CD4-positive, CD25-positive, alpha-beta regulatory T cell (primary cell): Measurements from ENCODE around the gene CAVIN2. TPM values are rescaled to one million over a fixed set of nuclear protein-coding genes. Genes with fewer than 3 reads are reported as not detected.

Experiments
- ATAC-seq, 2 donors: fragments of 150-1000 bp; cut with Tn5 transposase; one replicate each; pipeline ENCODE4 v1.10.0; 2021; ENCODE audit warnings: low read depth in 2 of 2, moderate number of reproducible peaks in 2 of 2, moderate library complexity in 1 of 2
- DNase-seq, 3 donors: peaks; one replicate each; pipeline versions ENCODE4 v3.0.0 to v3.0.0-alpha.2; 2012 to 2022; ENCODE audit warnings: mixed read lengths in 1 of 3
- H3K27ac ChIP-seq: one replicate; pipeline ENCODE4 v1.7.0; 2013; ENCODE audit warnings: mild to moderate bottlenecking, low read length; ENCODE audit not compliant: insufficient read depth, poor library complexity, severe bottlenecking
- H3K27me3 ChIP-seq: one replicate; pipeline ENCODE4 v1.7.0; 2013; ENCODE audit warnings: low read length; ENCODE audit not compliant: control insufficient read depth, insufficient read depth
- H3K36me3 ChIP-seq: one replicate; pipeline ENCODE4 v1.7.0; 2013; ENCODE audit warnings: mild to moderate bottlenecking, low read length, moderate library complexity; ENCODE audit not compliant: control insufficient read depth, insufficient read depth
- H3K4me1 ChIP-seq: 2 replicates; pipeline ENCODE4 v1.7.0; 2013; ENCODE audit warnings: mild to moderate bottlenecking, low read length; ENCODE audit not compliant: insufficient read depth, control insufficient read depth, poor library complexity, severe bottlenecking
- H3K4me3 ChIP-seq: one replicate; pipeline ENCODE4 v1.7.0; 2013; ENCODE audit warnings: low read depth, mild to moderate bottlenecking, low read length, moderate library complexity
- H3K9me3 ChIP-seq, 2 experiments: 1 replicate in 1 of 2; 2 replicates in 1 of 2; pipeline ENCODE4 v1.7.0; 2013; ENCODE audit warnings: low read length in 2 of 2, mild to moderate bottlenecking in 1 of 2, moderate library complexity in 1 of 2; ENCODE audit not compliant: control insufficient read depth in 2 of 2
- H3K27ac Mint-ChIP-seq, 3 donors: one replicate each; pipeline ENCODE4 v1.8.0; 2020 to 2022; ENCODE audit warnings: mild to moderate bottlenecking in 3 of 3, mixed read lengths in 3 of 3, moderate library complexity in 2 of 3
- H3K27me3 Mint-ChIP-seq: one replicate; pipeline ENCODE4 v1.8.0; 2022; ENCODE audit warnings: mild to moderate bottlenecking, mixed read lengths
- H3K36me3 Mint-ChIP-seq: one replicate; pipeline ENCODE4 v1.8.0; 2020; ENCODE audit warnings: mixed read lengths
- H3K4me1 Mint-ChIP-seq, 4 donors: one replicate each; pipeline ENCODE4 v1.8.0; 2020 to 2022; ENCODE audit warnings: mixed read lengths in 4 of 4, mild to moderate bottlenecking in 1 of 4
- H3K4me3 Mint-ChIP-seq, 4 donors: one replicate each; pipeline ENCODE4 v1.8.0; 2020 to 2022; ENCODE audit warnings: mild to moderate bottlenecking in 4 of 4, mixed read lengths in 4 of 4, moderate library complexity in 3 of 4
- H3K9me3 Mint-ChIP-seq, 7 donors: one replicate each; pipeline ENCODE4 v1.8.0; 2020 to 2022; ENCODE audit warnings: mixed read lengths in 7 of 7, mild to moderate bottlenecking in 3 of 7, moderate library complexity in 2 of 7
- polyA plus RNA-seq, 4 donors: library from polyadenylated mRNA; unstranded; fragments of 300-500 nt; fragmentation: Illumina TruSeq; gene quantifications; one replicate each; pipeline ENCODE4 v1.2.3, GENCODE V29; 2021
- total RNA-seq: library from RNA; stranded (reverse); gene quantifications from one replicate; pipeline ENCODE4 v1.2.3, GENCODE V29; 2022

Gene CAVIN2
- total and polyA plus RNA-seq, 5 donors from 2014 or later: 16.5 TPM; not detected in 4

- Histone ChIP-seq H3K36me3 (no peaks in the 10 kb centered on the region), H3K4me1 (no peaks in the 10 kb centered on the region), H3K27ac (no peak overlapping the region), H3K4me3 (no peak overlapping the region), H3K27me3 (no peaks in the 10 kb centered on the region), H3K9me3 (no peaks in the 10 kb centered on the region)
- H3K9me3 Mint-ChIP-seq: peaks cover 0 to 1% (median 0%) of the 10 kb centered on the region in 7 donors
- H3K27ac Mint-ChIP-seq: no peak overlapping the region
- ATAC-seq (no peak), DNase-seq (no peak)
- no peak overlapping the region for H3K4me3 Mint-ChIP-seq
- H3K36me3 Mint-ChIP-seq: no peaks in the 10 kb centered on the region
- no peaks in the 10 kb centered on the region for H3K27me3 Mint-ChIP-seq
- no peaks in the 10 kb centered on the region for H3K4me1 Mint-ChIP-seq
These were observed 41.7 kb upstream of the CAVIN2 start for GRCh38 chr2:191888400-191889166.

- H3K9me3 ChIP-seq: no peaks in the 10 kb centered on the region
- no peaks in the 10 kb centered on the region for H3K4me1 ChIP-seq
- H3K27me3 ChIP-seq: no peaks in the 10 kb centered on the region
- no peaks in the 10 kb centered on the region for H3K27me3 Mint-ChIP-seq
- no peaks in the 10 kb centered on the region for H3K36me3 Mint-ChIP-seq
- no peak for DNase-seq
- H3K4me3 Mint-ChIP-seq: no peak overlapping the region
- H3K36me3 ChIP-seq: no peaks in the 10 kb centered on the region
- no peak for ATAC-seq
- H3K27ac Mint-ChIP-seq: no peak overlapping the region
- no peaks in the 10 kb centered on the region for H3K4me1 Mint-ChIP-seq
- no peak overlapping the region for H3K27ac ChIP-seq
- H3K9me3 Mint-ChIP-seq: peaks cover 0 to 1% (median 0%) of the 10 kb centered on the region in 7 donors
- H3K4me3 ChIP-seq: no peak overlapping the region
These were observed 38.8 kb upstream of the CAVIN2 start for GRCh38 chr2:191885650-191886049.

- DNase-seq: no peak
- Mint-ChIP-seq H3K27me3 (no peaks in the 10 kb centered on the region), H3K4me1 (no peaks in the 10 kb centered on the region), H3K27ac (no peak overlapping the region), H3K4me3 (no peak overlapping the region), H3K9me3 (peaks cover 0 to 1% (median 0%) of the 10 kb centered on the region in 7 donors), H3K36me3 (no peaks in the 10 kb centered on the region)
- ATAC-seq: no peak
- H3K27ac ChIP-seq: no peak overlapping the region
- H3K36me3 ChIP-seq: no peaks in the 10 kb centered on the region
- no peak overlapping the region for H3K4me3 ChIP-seq
- H3K4me1 ChIP-seq: no peaks in the 10 kb centered on the region
- H3K27me3 ChIP-seq: no peaks in the 10 kb centered on the region
- no peaks in the 10 kb centered on the region for H3K9me3 ChIP-seq
These were observed 38.2 kb upstream of the CAVIN2 start for GRCh38 chr2:191885098-191885497.

- Histone ChIP-seq H3K9me3 (no peaks in the 10 kb centered on the region), H3K4me3 (no peak overlapping the region), H3K4me1 (no peaks in the 10 kb centered on the region), H3K27me3 (no peaks in the 10 kb centered on the region), H3K27ac (no peak overlapping the region), H3K36me3 (no peaks in the 10 kb centered on the region)
- Mint-ChIP-seq H3K36me3 (no peaks in the 10 kb centered on the region), H3K4me1 (no peaks in the 10 kb centered on the region), H3K4me3 (no peak overlapping the region), H3K27me3 (no peaks in the 10 kb centered on the region), H3K27ac (no peak overlapping the region), H3K9me3 (peaks cover 0 to 2% (median 0%) of the 10 kb centered on the region in 7 donors)
- DNase-seq (no peak), ATAC-seq (no peak)
These were observed 35.3 kb upstream of the CAVIN2 start for GRCh38 chr2:191881982-191882816.

GRCh38 chr2:191878548-191879279, 31.8 kb upstream of the CAVIN2 start:
- no peaks in the 10 kb centered on the region for H3K4me1 Mint-ChIP-seq
- Histone ChIP-seq H3K9me3 (no peaks in the 10 kb centered on the region), H3K27ac (no peak overlapping the region), H3K4me3 (no peak overlapping the region), H3K36me3 (no peaks in the 10 kb centered on the region), H3K27me3 (peaks cover 3% of the 10 kb centered on the region), H3K4me1 (no peaks in the 10 kb centered on the region)
- DNase-seq (no peak), ATAC-seq (no peak)
- no peak overlapping the region for H3K4me3 Mint-ChIP-seq
- no peaks in the 10 kb centered on the region for H3K36me3 Mint-ChIP-seq
- H3K9me3 Mint-ChIP-seq: peaks cover 0 to 2% (median 0%) of the 10 kb centered on the region in 7 donors
- no peaks in the 10 kb centered on the region for H3K27me3 Mint-ChIP-seq
- H3K27ac Mint-ChIP-seq: no peak overlapping the region

GRCh38 chr2:191877875-191878274, 31.0 kb upstream of the CAVIN2 start:
- peaks cover 0 to 2% (median 0%) of the 10 kb centered on the region in 7 donors for H3K9me3 Mint-ChIP-seq
- H3K36me3 Mint-ChIP-seq: no peaks in the 10 kb centered on the region
- DNase-seq (no peak), ATAC-seq (no peak)
- H3K4me3 ChIP-seq: no peak overlapping the region
- no peak overlapping the region for H3K4me3 Mint-ChIP-seq
- H3K4me1 Mint-ChIP-seq: no peaks in the 10 kb centered on the region
- no peaks in the 10 kb centered on the region for H3K36me3 ChIP-seq
- H3K27me3 Mint-ChIP-seq: no peaks in the 10 kb centered on the region
- H3K27me3 ChIP-seq: peaks cover 3% of the 10 kb centered on the region
- H3K4me1 ChIP-seq: no peaks in the 10 kb centered on the region
- H3K27ac Mint-ChIP-seq: no peak overlapping the region
- H3K27ac ChIP-seq: no peak overlapping the region
- H3K9me3 ChIP-seq: no peaks in the 10 kb centered on the region

- DNase-seq (no peak), ATAC-seq (no peak)
- no peaks in the 10 kb centered on the region for H3K36me3 ChIP-seq
- H3K27ac ChIP-seq: no peak overlapping the region
- peaks cover 0 to 2% (median 0%) of the 10 kb centered on the region in 7 donors for H3K9me3 Mint-ChIP-seq
- no peaks in the 10 kb centered on the region for H3K36me3 Mint-ChIP-seq
- H3K4me3 Mint-ChIP-seq: no peak overlapping the region
- H3K4me1 ChIP-seq: no peaks in the 10 kb centered on the region
- no peaks in the 10 kb centered on the region for H3K4me1 Mint-ChIP-seq
- no peaks in the 10 kb centered on the region for H3K27me3 Mint-ChIP-seq
- peaks cover 3% of the 10 kb centered on the region for H3K27me3 ChIP-seq
- H3K9me3 ChIP-seq: no peaks in the 10 kb centered on the region
- no peak overlapping the region for H3K27ac Mint-ChIP-seq
- H3K4me3 ChIP-seq: no peak overlapping the region
These were observed 29.0 kb upstream of the CAVIN2 start for GRCh38 chr2:191875859-191876258.
